ENCODE results near the gene DNAJB1. TPM values are rescaled to one million over a fixed set of nuclear protein-coding genes. Genes with fewer than 3 reads are reported as not detected.
"Not testable (repeated sequence)": the region's sequence is repeated elsewhere in the genome, so short reads cannot be mapped to it uniquely, and the experiment has no call there.

DNAJB1 gene
- total RNA-seq = 79.8 TPM

GRCh38 chr19:14517840-14518505 is at the start of gene DNAJB1:
Gene DNAJB1 (minus strand): TSS chr19:14518397. CDS start chr19:14518349, 48 bp downstream.
- peak; percentile 87 for DNase-seq

DNA sequence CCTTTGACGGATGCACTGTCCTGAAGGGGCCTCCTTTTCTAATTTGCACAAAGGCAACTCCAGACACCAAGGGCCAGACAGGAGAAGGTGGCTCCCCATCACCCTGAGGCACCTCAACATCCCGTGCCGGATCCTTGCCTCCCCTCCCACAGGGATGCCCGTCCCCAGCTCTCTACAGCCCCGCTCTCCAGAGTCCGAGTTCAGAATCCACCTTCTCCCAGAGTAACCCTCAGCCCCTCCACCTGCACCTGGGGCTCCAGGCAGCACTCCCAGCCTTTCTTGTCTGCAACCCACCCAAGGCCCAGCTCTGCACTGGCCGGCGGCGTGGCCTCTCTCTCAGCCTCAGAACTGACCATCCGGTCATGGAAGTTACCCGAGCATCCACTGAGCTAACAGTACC is 48.9 kb upstream of the DNAJB1 start:
- DNase-seq = no peak

GRCh38 chr19:14566712-14567077 is 48.5 kb upstream of the DNAJB1 start:
- no peak for DNase-seq

- no peak for DNase-seq
Observed at GRCh38 chr19:14565765-14566711, 47.8 kb upstream of the DNAJB1 start.

- DNase-seq = no peak
Observed at GRCh38 chr19:14565298-14565679, 47.1 kb upstream of the DNAJB1 start.

- DNase-seq = not testable (repeated sequence)
Observed at GRCh38 chr19:14564652-14565297, 46.6 kb upstream of the DNAJB1 start.

- DNase-seq = peak; percentile 46
Observed at GRCh38 chr19:14563989-14564651, 45.9 kb upstream of the DNAJB1 start.

DNA sequence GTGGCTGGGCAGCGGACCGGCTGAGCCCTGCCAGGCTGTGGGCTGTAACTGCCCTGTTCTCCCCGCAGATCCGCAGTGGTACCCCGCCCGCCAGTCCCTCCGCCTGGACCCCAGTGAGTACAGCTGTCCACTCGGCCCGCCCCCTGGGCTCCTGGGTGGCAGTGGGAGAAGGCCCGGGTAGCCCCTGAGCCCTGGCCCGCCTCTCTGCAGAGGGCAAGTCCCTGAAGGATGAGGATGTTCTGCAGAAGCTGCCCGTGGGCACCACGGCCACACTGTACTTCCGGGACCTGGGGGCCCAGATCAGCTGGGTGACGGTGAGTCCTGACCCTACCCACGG is 45.4 kb upstream of the DNAJB1 start:
- no peak for DNase-seq

DNA sequence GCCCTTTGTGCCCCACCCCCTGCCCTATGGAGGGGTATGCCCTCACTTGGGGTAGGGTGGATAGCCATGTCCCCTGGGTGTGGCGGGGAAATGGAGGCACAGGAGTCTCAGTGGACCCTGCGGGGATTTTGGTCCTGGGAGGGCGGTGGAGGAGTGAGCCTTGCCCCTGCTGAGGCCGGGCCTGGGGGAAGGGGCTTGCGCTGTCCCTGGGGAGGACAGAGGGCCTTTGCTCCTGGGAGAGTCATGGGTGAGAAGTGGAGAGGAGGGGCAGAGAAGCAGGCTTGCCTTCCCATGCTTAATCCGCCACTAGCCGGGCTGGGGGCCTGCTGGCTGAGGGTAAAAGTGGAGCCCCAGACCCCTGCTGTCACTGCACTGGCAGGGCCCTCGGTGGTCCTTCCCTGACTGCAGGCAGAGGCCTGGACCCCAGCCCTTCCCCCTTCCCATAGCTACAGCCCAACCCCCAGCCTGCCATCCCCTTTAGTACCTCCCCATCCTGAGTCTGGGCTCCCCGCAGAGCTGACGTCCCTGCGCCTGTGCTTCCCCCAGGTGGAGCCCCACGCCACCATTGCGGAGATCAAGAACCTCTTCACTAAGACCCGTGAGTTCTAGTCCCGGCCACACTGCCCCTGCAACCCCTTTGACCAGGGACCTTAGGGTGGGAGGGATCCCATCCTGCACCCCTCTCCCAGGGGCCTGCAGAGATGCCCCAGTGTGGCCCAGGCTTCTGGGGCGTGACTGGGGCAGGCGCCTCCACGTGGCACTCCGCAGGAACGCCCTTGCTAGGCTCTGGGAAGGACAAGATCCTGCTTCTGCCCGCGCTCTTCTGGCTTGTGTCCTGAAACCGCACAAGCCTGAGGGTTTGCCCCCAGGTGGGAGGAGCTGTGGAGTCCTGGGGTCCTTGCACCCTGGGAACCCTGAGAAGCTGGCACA is 44.7 kb upstream of the DNAJB1 start:
- no peak for DNase-seq

DNA sequence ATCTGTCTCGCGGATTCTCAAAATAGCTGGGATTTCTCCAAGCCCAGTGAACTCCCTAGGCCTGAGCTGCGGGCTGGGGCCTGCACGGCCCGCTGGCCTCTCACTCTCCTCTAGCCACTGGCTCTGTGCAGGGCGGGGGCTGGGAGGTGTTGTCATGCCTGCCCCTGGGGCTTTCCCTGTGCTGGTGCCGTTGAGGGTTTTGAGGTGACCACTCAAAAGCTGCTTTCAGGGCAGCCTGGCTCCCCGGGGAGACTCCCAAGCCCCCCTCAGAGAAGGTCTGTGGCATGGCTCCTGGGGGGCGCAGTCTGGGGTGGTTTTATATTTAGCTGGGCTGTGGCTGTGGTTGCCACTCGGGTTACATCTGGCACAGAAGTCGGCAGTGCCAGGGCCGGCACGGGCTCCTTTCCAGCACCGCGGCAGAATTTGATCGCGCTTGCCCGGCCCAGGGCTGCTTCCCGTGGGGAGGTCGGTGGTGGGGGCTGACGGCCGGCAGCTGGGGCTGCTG is 43.7 kb upstream of the DNAJB1 start:
- peak; percentile 80 for DNase-seq

- no peak for DNase-seq
Observed at GRCh38 chr19:14561249-14561648, 43.1 kb upstream of the DNAJB1 start.

- no peak for DNase-seq
Observed at GRCh38 chr19:14560776-14561108, 42.5 kb upstream of the DNAJB1 start.

GRCh38 chr19:14559916-14560775 is 41.9 kb upstream of the DNAJB1 start:
- DNase-seq = peak; percentile 54

DNA sequence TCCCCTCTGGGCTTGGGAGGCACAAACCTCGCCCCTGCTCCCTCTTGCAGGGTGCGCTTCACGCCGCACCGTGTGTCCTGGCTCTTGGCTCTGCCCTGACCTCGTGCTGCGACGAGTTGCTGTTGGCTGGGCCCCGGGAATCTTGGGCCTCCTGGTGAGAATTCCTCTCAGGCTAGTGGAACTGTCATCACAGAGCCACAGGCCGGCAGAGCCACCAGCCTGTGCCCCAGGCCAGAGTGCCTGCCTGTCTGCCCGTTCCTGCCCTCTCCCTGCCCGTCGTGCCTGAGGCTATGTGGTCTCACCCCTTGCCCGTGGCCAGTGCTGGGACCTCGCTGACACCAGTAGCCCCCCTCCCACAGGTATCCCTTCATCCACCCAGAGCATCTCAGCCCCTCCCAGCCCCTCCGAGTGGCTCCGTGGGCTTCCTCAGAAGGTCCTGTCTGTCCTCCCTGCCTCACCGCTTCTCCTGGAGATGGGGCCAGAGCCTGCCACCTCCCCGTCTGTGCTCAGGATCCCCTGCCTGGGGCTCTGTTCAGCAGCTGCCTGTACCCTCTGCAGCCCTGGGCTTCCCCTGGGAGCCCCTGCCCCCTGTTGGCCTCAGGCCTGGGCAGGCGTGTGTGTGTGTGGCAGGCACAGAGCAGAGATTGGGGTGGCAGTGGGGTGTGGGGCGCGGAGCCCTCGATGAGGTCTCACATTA is 40.3 kb upstream of the DNAJB1 start:
- DNase-seq = no peak

DNA sequence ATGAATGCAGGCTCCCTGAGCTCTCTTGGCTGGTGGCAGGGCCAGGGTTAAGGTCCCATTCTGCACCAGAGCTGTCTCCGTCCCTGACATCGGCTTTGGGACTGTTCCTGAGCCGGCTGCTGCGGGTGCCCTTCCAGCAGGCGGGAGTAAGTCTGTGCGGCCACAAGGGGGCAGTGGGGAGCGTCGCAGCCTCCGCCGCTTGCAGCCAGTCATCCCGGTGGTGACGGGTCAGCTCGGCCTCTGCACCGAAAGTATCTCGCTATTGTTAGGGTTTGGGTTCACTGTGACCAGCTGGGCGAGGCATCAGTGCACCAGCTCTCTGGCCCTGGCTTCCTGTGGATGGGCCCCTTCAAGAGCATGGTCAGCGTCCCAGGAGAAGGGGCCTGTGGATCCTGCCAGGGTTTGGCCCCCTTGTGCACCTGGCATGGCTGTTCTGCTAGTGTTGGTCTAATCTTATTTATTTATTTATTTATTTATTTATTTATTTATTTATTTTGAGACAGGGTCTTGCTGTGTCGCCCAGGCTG is 38.5 kb upstream of the DNAJB1 start:
- DNase-seq = peak; percentile 81

GRCh38 chr19:14555918-14556661 is 37.9 kb upstream of the DNAJB1 start:
- DNase-seq = no peak

GRCh38 chr19:14554382-14554812 is 36.2 kb upstream of the DNAJB1 start:
- no peak for DNase-seq

DNA sequence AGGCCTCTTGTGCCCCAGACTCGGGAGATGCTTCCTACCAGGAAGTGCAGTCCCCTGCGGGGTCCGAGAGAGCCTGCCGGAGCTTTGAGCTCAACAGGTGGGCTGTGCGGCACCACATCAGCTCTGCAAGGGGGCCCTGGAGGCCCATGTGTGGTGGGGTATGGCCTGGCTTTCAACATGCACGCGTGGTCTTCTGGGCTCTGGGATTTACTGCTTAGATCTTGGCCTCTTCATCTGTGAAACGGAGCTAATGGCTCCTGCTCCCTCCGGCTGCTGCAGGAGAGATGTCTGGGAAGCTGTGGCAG is 35.7 kb upstream of the DNAJB1 start:
- no peak for DNase-seq
